Sigmoid colon (tissue), 7 donors: ENCODE measurements around the gene NAB2. TPM values are rescaled to one million over a fixed set of nuclear protein-coding genes. Genes with fewer than 3 reads are reported as not detected.

Experiments used
- DNase-seq: peaks from one replicate; pipeline ENCODE4 v3.0.0-alpha.2; 2019
- H3K27ac ChIP-seq, 4 donors: fragments of 200-600 bp; sonication (generic); one replicate each; pipeline ENCODE4 v1.5.1; 2016 to 2019; ENCODE audit warnings: mild to moderate bottlenecking in 1 of 4
- H3K27me3 ChIP-seq, 3 donors: fragments of 200-600 bp; sonication (generic); one replicate each; pipeline ENCODE4 v1.5.1; 2019; ENCODE audit warnings: mild to moderate bottlenecking in 1 of 3
- H3K36me3 ChIP-seq, 4 donors: fragments of 200-600 bp; sonication (generic); one replicate each; pipeline ENCODE4 v1.5.1; 2016 to 2019
- H3K4me1 ChIP-seq, 4 donors: fragments of 200-600 bp; sonication (generic); one replicate each; pipeline ENCODE4 v1.5.1; 2017 to 2019
- H3K4me3 ChIP-seq, 4 donors: fragments of 200-600 bp; sonication (generic); one replicate each; pipeline ENCODE4 v1.5.1; 2017 to 2019; ENCODE audit warnings: mild to moderate bottlenecking in 2 of 4, moderate library complexity in 1 of 4
- H3K9me3 ChIP-seq, 4 donors: fragments of 200-600 bp in 3 of 4; sonication (generic) in 3 of 4; one replicate each; pipeline versions ENCODE4 v1.5.1 to v1.6.1; 2013 to 2019
- CTCF ChIP-seq, 4 experiments: fragments of 450-650 bp in 3 of 4; fragments of 200-600 bp in 1 of 4; IDR thresholded peaks; one replicate each; pipeline ENCODE4 v1.5.1; 2016 to 2019; ENCODE audit warnings: antibody characterized with exemption in 4 of 4, mild to moderate bottlenecking in 3 of 4, moderate library complexity in 2 of 4
- EP300 ChIP-seq, 4 donors: sonication (generic); formaldehyde crosslinking; IDR thresholded peaks; one replicate each; pipeline ENCODE4 v1.6.1; 2017; ENCODE audit warnings: antibody characterized with exemption in 4 of 4
- POLR2A ChIP-seq, 2 donors: fragments of 450-650 bp; IDR thresholded peaks; one replicate each; pipeline ENCODE4 v1.6.1; 2016; ENCODE audit warnings: antibody characterized with exemption in 2 of 2, mild to moderate bottlenecking in 2 of 2, moderate library complexity in 2 of 2
- POLR2AphosphoS5 ChIP-seq, 4 donors: sonication (generic); formaldehyde crosslinking; IDR thresholded peaks; one replicate each; pipeline ENCODE4 v1.6.1; 2017; ENCODE audit warnings: antibody characterized with exemption in 4 of 4
- WGBS, 2 donors: extraction: QIAGEN DNeasy Blood & Tissue Kit; methylation state at CpG; one replicate each; pipeline ENCODE4 v1.1.7; 2013; 5-methylcytosine and 5-hydroxymethylcytosine counted together
- intact Hi-C: fragments of 100-400 bp; cut with DNase I; formaldehyde crosslinking; loops from one replicate; pipeline ENCODE4 v1.15.1; 2023
- polyA plus RNA-seq, 3 donors: library from polyadenylated mRNA; stranded (reverse); fragments of 200-250 nt; gene quantifications; one replicate each; pipeline ENCODE4 v1.2.3, GENCODE V29; 2013
- total RNA-seq, 4 donors: library from RNA; depleted of rRNA; stranded (reverse); fragments of >200 nt; gene quantifications; one replicate each; pipeline ENCODE4 v1.1.0, GENCODE V29; 2016
- donor health status: healthy with polysubstance abuse.
- donor health status: Bipolar disorder and iron deficiency.
- donor health status: healthy.

Gene NAB2
- total and polyA plus RNA-seq, 7 donors, result 2.5 to 28.9 (median 24.8) TPM

GRCh38 chr12:57127726-57128518, 39.0 kb downstream of the NAB2 start, which contains the start of gene LRP1:
TSS of gene LRP1 (plus strand) at chr12:57128483. CDS start at chr12:57128965, 482 bp downstream.
- Histone ChIP-seq H3K27ac (peak within 1 kb of the TSS; percentile 92 to 99 (median 98)), H3K4me1 (peaks cover 0 to 46% (median 40%) of the 10 kb centered on the region in 4 donors), H3K4me3 (peak within 1 kb of the TSS; percentile 68 to 93 (median 80)), H3K9me3 (no peaks in the 10 kb centered on the region), H3K27me3 (no peaks in the 10 kb centered on the region), H3K36me3 (no peaks in the 10 kb centered on the region)
- DNase-seq, result peak; percentile 95
- WGBS, 2 donors, result 0 to 1% methylated on average over 57 of the region's 57 CpGs
- intact Hi-C loops, result loop anchor here (2.0 to 5.0 kb wide), 2 partner anchors 47 to 56 kb away; no protein-coding TSS in a partner anchor
- TF ChIP-seq EP300 (IDR thresholded peaks at IDR 0.05), result no peak
- peak; percentile 90 to 96 (median 94) for TF ChIP-seq POLR2AphosphoS5 (IDR thresholded peaks at IDR 0.05)
- TF ChIP-seq POLR2A (IDR thresholded peaks at IDR 0.05), result peak; percentile 87
- TF ChIP-seq CTCF (IDR thresholded peaks at IDR 0.05), result no peak

GRCh38 chr12:57128519-57129247, 39.8 kb downstream of the NAB2 start:
- no peaks in the 10 kb centered on the region for H3K36me3 ChIP-seq
- H3K27me3 ChIP-seq, result no peaks in the 10 kb centered on the region
- H3K9me3 ChIP-seq, result no peaks in the 10 kb centered on the region
- H3K4me1 ChIP-seq, result peaks cover 0 to 54% (median 47%) of the 10 kb centered on the region in 4 donors
- 2 to 4% methylated on average over 35 of the region's 35 CpGs for WGBS, 2 donors
- TF ChIP-seq EP300 (IDR thresholded peaks at IDR 0.05) (no peak), POLR2A (IDR thresholded peaks at IDR 0.05) (no peak), POLR2AphosphoS5 (IDR thresholded peaks at IDR 0.05) (no peak), CTCF (IDR thresholded peaks at IDR 0.05) (no peak)
- DNase-seq, result peak; percentile 72
- intact Hi-C loops, result loop anchor here (5.0 kb wide), 1 partner anchor 56 kb away; no protein-coding TSS in a partner anchor
- peak overlapping the region; percentile 68 to 93 (median 80) for H3K4me3 ChIP-seq
- peak overlapping the region; percentile 92 to 99 (median 98) for H3K27ac ChIP-seq

- intact Hi-C loops, result loop anchor here (5.0 kb wide), 1 partner anchor 57 kb away; no protein-coding TSS in a partner anchor
- peak; percentile 73 for DNase-seq
Observed at GRCh38 chr12:57129321-57129842, 40.5 kb downstream of the NAB2 start.

More at GRCh38 chr12:57129321-57129842, 40.5 kb downstream of the NAB2 start:
- Histone ChIP-seq H3K36me3 (no peaks in the 10 kb centered on the region), H3K4me1 (peaks cover 0 to 61% (median 54%) of the 10 kb centered on the region in 4 donors), H3K27me3 (no peaks in the 10 kb centered on the region), H3K27ac (peak overlapping the region; percentile 92 to 99 (median 98)), H3K9me3 (no peaks in the 10 kb centered on the region), H3K4me3 (peak overlapping the region; percentile 68 to 93 (median 80))
- WGBS, 2 donors, result 10 to 21% methylated on average over 12 of the region's 12 CpGs
- TF ChIP-seq POLR2A (IDR thresholded peaks at IDR 0.05) (no peak), POLR2AphosphoS5 (IDR thresholded peaks at IDR 0.05) (no peak), CTCF (IDR thresholded peaks at IDR 0.05) (no peak), EP300 (IDR thresholded peaks at IDR 0.05) (no peak)
